H9 (cell line): Measurements from ENCODE around the gene TBC1D30. TPM values are rescaled to one million over a fixed set of nuclear protein-coding genes. Genes with fewer than 3 reads are reported as not detected.

Source experiments
- DNase-seq: peaks from one replicate; pipeline ENCODE4 v3.0.0-alpha.2; 2017
- H2AFZ ChIP-seq: one replicate; pipeline ENCODE4 v1.6.1; 2013; ENCODE audit warnings: mild to moderate bottlenecking, low read length, control low read depth, moderate library complexity
- H2AK5ac ChIP-seq: 2 replicates; pipeline ENCODE4 v1.6.1; 2013; ENCODE audit warnings: low read length, control low read depth, mixed read lengths; ENCODE audit not compliant: insufficient read length
- H2BK120ac ChIP-seq: one replicate; pipeline ENCODE4 v1.6.1; 2013; ENCODE audit warnings: low read depth, mild to moderate bottlenecking, low read length, control low read depth, inconsistent platforms; ENCODE audit not compliant: poor library complexity, severe bottlenecking
- H2BK12ac ChIP-seq: 2 replicates; pipeline ENCODE4 v1.6.1; 2013; ENCODE audit warnings: low read length, control low read depth, mixed read lengths, low read depth; ENCODE audit not compliant: insufficient read length
- H2BK15ac ChIP-seq: 2 replicates; pipeline ENCODE4 v1.6.1; 2013; ENCODE audit warnings: low read depth, low read length, control low read depth
- H2BK20ac ChIP-seq: one replicate; pipeline ENCODE4 v1.6.1; 2013; ENCODE audit warnings: low read depth, mild to moderate bottlenecking, low read length, control low read depth, inconsistent platforms; ENCODE audit not compliant: poor library complexity, severe bottlenecking
- H2BK5ac ChIP-seq: 2 replicates; pipeline ENCODE4 v1.6.1; 2013; ENCODE audit warnings: low read length, control low read depth, mixed read lengths; ENCODE audit not compliant: insufficient read length
- H3K14ac ChIP-seq: 2 replicates; pipeline ENCODE4 v1.6.1; 2013; ENCODE audit warnings: low read length, control low read depth; ENCODE audit not compliant: insufficient read depth
- H3K18ac ChIP-seq: 2 replicates; pipeline ENCODE4 v1.6.1; 2013; ENCODE audit warnings: low read depth, mild to moderate bottlenecking, mixed read lengths, low read length, control low read depth; ENCODE audit not compliant: insufficient read length
- H3K23ac ChIP-seq: 2 replicates; pipeline ENCODE4 v1.6.1; 2013; ENCODE audit warnings: low read length, control low read depth, mixed read lengths, low read depth; ENCODE audit not compliant: insufficient read length
- H3K23me2 ChIP-seq: 2 replicates; pipeline ENCODE4 v1.6.1; 2013; ENCODE audit warnings: low read depth, mild to moderate bottlenecking, mixed read lengths, low read length, control low read depth; ENCODE audit not compliant: insufficient read length, poor library complexity, severe bottlenecking
- H3K27ac ChIP-seq: 2 replicates; pipeline ENCODE4 v1.5.1; 2013; ENCODE audit warnings: low read length, control low read depth, mixed read lengths, low read depth; ENCODE audit not compliant: insufficient read length
- H3K27me3 ChIP-seq: 2 replicates; pipeline ENCODE4 v1.6.1; 2013; ENCODE audit warnings: low read length, control low read depth, inconsistent platforms; ENCODE audit not compliant: insufficient read depth
- H3K4ac ChIP-seq: 2 replicates; pipeline ENCODE4 v1.6.1; 2013; ENCODE audit warnings: low read depth, mild to moderate bottlenecking, control low read depth, inconsistent platforms, low read length, moderate library complexity
- H3K4me1 ChIP-seq: 2 replicates; pipeline ENCODE4 v1.6.1; 2013; ENCODE audit warnings: low read length, control low read depth, inconsistent platforms; ENCODE audit not compliant: insufficient read depth
- H3K4me2 ChIP-seq: 2 replicates; pipeline ENCODE4 v1.6.1; 2013; ENCODE audit warnings: low read length, control low read depth, mixed read lengths; ENCODE audit not compliant: insufficient read length, insufficient read depth
- H3K56ac ChIP-seq: 2 replicates; pipeline ENCODE4 v1.6.1; 2013; ENCODE audit warnings: low read depth, mild to moderate bottlenecking, mixed read lengths, low read length, control low read depth; ENCODE audit not compliant: insufficient read length
- H3K79me1 ChIP-seq: 2 replicates; pipeline ENCODE4 v1.6.1; 2013; ENCODE audit warnings: low read depth, mild to moderate bottlenecking, moderate library complexity, low read length, control low read depth, inconsistent platforms; ENCODE audit not compliant: insufficient read depth, poor library complexity, severe bottlenecking
- H3K79me2 ChIP-seq: 2 replicates; pipeline ENCODE4 v1.6.1; 2013; ENCODE audit warnings: low read length, control low read depth, inconsistent platforms; ENCODE audit not compliant: insufficient read depth
- H3K9ac ChIP-seq: 2 replicates; pipeline ENCODE4 v1.6.1; 2013; ENCODE audit warnings: low read length, control low read depth, mixed read lengths; ENCODE audit not compliant: insufficient read length; ENCODE audit errors: extremely low read depth
- H3K9me3 ChIP-seq: one replicate; pipeline ENCODE4 v1.6.1; 2013; ENCODE audit warnings: low read depth, low read length, inconsistent platforms; ENCODE audit not compliant: control insufficient read depth
- H3T11ph ChIP-seq: one replicate; pipeline ENCODE4 v1.6.1; 2013; ENCODE audit warnings: mild to moderate bottlenecking, low read length, control low read depth, inconsistent platforms
- H4K20me1 ChIP-seq: one replicate; pipeline ENCODE4 v1.6.1; 2013; ENCODE audit not compliant: control insufficient read depth, insufficient read length, insufficient read depth
- H4K5ac ChIP-seq: 2 replicates; pipeline ENCODE4 v1.6.1; 2013; ENCODE audit warnings: low read depth, mild to moderate bottlenecking, mixed read lengths, low read length, control low read depth; ENCODE audit not compliant: insufficient read length
- H4K8ac ChIP-seq: replicated peaks from 2 replicates; pipeline ENCODE4 v1.6.1; 2013; ENCODE audit warnings: low read length, control low read depth, mixed read lengths, low read depth; ENCODE audit not compliant: insufficient read length
- H4K91ac ChIP-seq: 2 replicates; pipeline ENCODE4 v1.6.1; 2013; ENCODE audit warnings: low read depth, mild to moderate bottlenecking, moderate library complexity, mixed read lengths, low read length, control low read depth; ENCODE audit not compliant: insufficient read length
- H3K27ac Mint-ChIP-seq, 3 experiments: 2 replicates in 2 of 3; 3 replicates in 1 of 3; pipeline ENCODE4 v1.8.0; 2020 to 2021; ENCODE audit warnings: mixed read lengths in 3 of 3, mild to moderate bottlenecking in 1 of 3, moderate library complexity in 1 of 3
- H3K27me3 Mint-ChIP-seq: 2 replicates; pipeline ENCODE4 v1.8.0; 2021; ENCODE audit warnings: low read depth, mild to moderate bottlenecking, moderate library complexity, mixed read lengths
- H3K36me3 Mint-ChIP-seq, 3 experiments: 2 replicates in 2 of 3; 3 replicates in 1 of 3; pipeline ENCODE4 v1.8.0; 2020 to 2021; ENCODE audit warnings: low read depth in 3 of 3, mixed read lengths in 3 of 3; ENCODE audit not compliant: insufficient read depth in 1 of 3
- H3K4me1 Mint-ChIP-seq, 2 experiments: 2 replicates each; pipeline ENCODE4 v1.8.0; 2020; ENCODE audit warnings: mixed read lengths in 2 of 2
- H3K4me3 Mint-ChIP-seq, 2 experiments: 2 replicates in 1 of 2; 3 replicates in 1 of 2; pipeline ENCODE4 v1.8.0; 2020 to 2021; ENCODE audit warnings: mild to moderate bottlenecking in 2 of 2, mixed read lengths in 2 of 2, moderate library complexity in 1 of 2
- H3K9me3 Mint-ChIP-seq, 2 experiments: 2 replicates in 1 of 2; 3 replicates in 1 of 2; pipeline ENCODE4 v1.8.0; 2020; ENCODE audit warnings: mild to moderate bottlenecking in 2 of 2, mixed read lengths in 2 of 2, moderate library complexity in 1 of 2
- CTCF ChIP-seq: fragments of 200-600 bp; sonication (generic); conservative IDR thresholded peaks from 3 replicates; pipeline ENCODE4 v1.8.0; 2021; ENCODE audit warnings: antibody characterized with exemption, mild to moderate bottlenecking
- WGBS: extraction: QIAGEN DNeasy Blood & Tissue Kit; methylation state at CpG from one replicate; pipeline ENCODE4 v1.1.7; 2013; ENCODE audit warnings: missing lambda C conversion rate, low lambda C conversion rate, mixed read lengths; ENCODE audit not compliant: insufficient read length; ENCODE audit errors: extremely low coverage; 5-methylcytosine and 5-hydroxymethylcytosine counted together
- total RNA-seq: library from RNA; stranded (reverse); gene quantifications from 2 replicates; pipeline ENCODE4 v1.2.1, GENCODE V29; 2021

TBC1D30 gene
- total RNA-seq, 1 experiment from 2014 or later: 1.6 TPM

GRCh38 chr12:64819816-64820402 lies 4.5 kb upstream of the TBC1D30 start:
- no peak overlapping the region for H3K14ac ChIP-seq

More at GRCh38 chr12:64819816-64820402, 4.5 kb upstream of the TBC1D30 start:
- H4K8ac ChIP-seq: no peak overlapping the region
- no peaks in the 10 kb centered on the region for H3K79me1 ChIP-seq
- no peak overlapping the region for H3K4ac ChIP-seq
- H3K18ac ChIP-seq: no peak overlapping the region
- no peak overlapping the region for H2BK5ac ChIP-seq
- no peaks in the 10 kb centered on the region for H3K79me2 ChIP-seq
- H4K5ac ChIP-seq: no peak overlapping the region
- H2AK5ac ChIP-seq: no peak overlapping the region
- H4K20me1 ChIP-seq: no peaks in the 10 kb centered on the region
- WGBS: no CpG with 5 or more reads among the region's 5 CpGs
- no peak overlapping the region for H3K23ac ChIP-seq
- Mint-ChIP-seq H3K4me1 (peaks cover 3 to 12% of the 10 kb centered on the region in 2 experiments; a peak in 3 of 4 replicates), H3K27me3 (peaks cover 43% of the 10 kb centered on the region), H3K27ac (no peak overlapping the region), H3K9me3 (peaks cover 8% of the 10 kb centered on the region in 2 experiments; a peak in 4 of 5 replicates), H3K36me3 (peaks cover 3 to 4% (median 3%) of the 10 kb centered on the region in 3 experiments), H3K4me3 (no peak overlapping the region)
- H2AFZ ChIP-seq: no peak overlapping the region
- H2BK15ac ChIP-seq: no peak overlapping the region
- H4K91ac ChIP-seq: no peak overlapping the region
- H3K9me3 ChIP-seq: no peaks in the 10 kb centered on the region
- no peaks in the 10 kb centered on the region; the same call in 1 of the 2 replicates for H3K4me1 ChIP-seq
- no peak overlapping the region for H3T11ph ChIP-seq
- H3K56ac ChIP-seq: no peak overlapping the region
- H3K27ac ChIP-seq: no peak overlapping the region
- no peak overlapping the region for H3K4me2 ChIP-seq
- H2BK120ac ChIP-seq: no peak overlapping the region
- H3K23me2 ChIP-seq: peaks cover 8% of the 10 kb centered on the region
- peaks cover 9% of the 10 kb centered on the region; the same call in 1 of the 2 replicates for H3K27me3 ChIP-seq
- no peak for DNase-seq
- H2BK20ac ChIP-seq: no peak overlapping the region
- H2BK12ac ChIP-seq: no peak overlapping the region
- no peak overlapping the region for H3K9ac ChIP-seq
- TF ChIP-seq CTCF: no peak
